GM19035 (cell line): ENCODE data around the gene BMPR1A.
"Not testable (repeated sequence)": the region's sequence is repeated elsewhere in the genome, so short reads cannot be mapped to it uniquely, and the experiment has no call there.

ENCODE experiments used
- ATAC-seq: cut with Tn5 transposase; IDR thresholded peaks from one replicate; pipeline ENCODE4 v1.9.1; 2021; ENCODE audit not compliant: unreplicated experiment

Gene BMPR1A

GRCh38 chr10:86936661-86937501 is 180.5 kb downstream of the BMPR1A start:
- ATAC-seq: no peak

- no peak for ATAC-seq
Observed at GRCh38 chr10:86937502-86938154, 181.2 kb downstream of the BMPR1A start.

- ATAC-seq: no peak
Observed at GRCh38 chr10:86938260-86938659, 181.8 kb downstream of the BMPR1A start.

GRCh38 chr10:86940076-86940475 is 183.7 kb downstream of the BMPR1A start:
- ATAC-seq: not testable (repeated sequence)

GRCh38 chr10:86940677-86941076 is 184.3 kb downstream of the BMPR1A start:
- no peak for ATAC-seq

- no peak for ATAC-seq
Observed at GRCh38 chr10:86941426-86941825, 185.0 kb downstream of the BMPR1A start.

- ATAC-seq: no peak
Observed at GRCh38 chr10:86941991-86942421, 185.6 kb downstream of the BMPR1A start.

GRCh38 chr10:86942441-86943315 is 186.3 kb downstream of the BMPR1A start:
- ATAC-seq: no peak

- ATAC-seq: no peak
Observed at GRCh38 chr10:86943316-86944030, 187.1 kb downstream of the BMPR1A start.

- no peak for ATAC-seq
Observed at GRCh38 chr10:86944031-86944419, 187.6 kb downstream of the BMPR1A start.

GRCh38 chr10:86944471-86944870 is 188.1 kb downstream of the BMPR1A start:
- ATAC-seq: no peak

GRCh38 chr10:86944907-86945306 is 188.5 kb downstream of the BMPR1A start:
- no peak for ATAC-seq

GRCh38 chr10:86945361-86946212 is 189.2 kb downstream of the BMPR1A start:
- no peak for ATAC-seq

GRCh38 chr10:86946213-86947155 is 190.1 kb downstream of the BMPR1A start:
- no peak for ATAC-seq

GRCh38 chr10:86947806-86948205 is 191.4 kb downstream of the BMPR1A start:
- not testable (repeated sequence) for ATAC-seq

GRCh38 chr10:86950349-86950748 is 193.9 kb downstream of the BMPR1A start:
- no peak for ATAC-seq

- ATAC-seq: no peak
Observed at GRCh38 chr10:86951184-86951761, 194.9 kb downstream of the BMPR1A start.

GRCh38 chr10:86952106-86952505 is 195.7 kb downstream of the BMPR1A start:
- no peak for ATAC-seq
